Stimulated activated CD4-positive, alpha-beta T cell treated with anti-CD3 and anti-CD28 coated beads, Interleukin-4, amount 100 ng/mL, for 1 hour (primary cell): ENCODE data around the gene RAB13.
A peak's percentile ranks its signal among the peaks of the same experiment; 100 is the strongest.
"Not testable (repeated sequence)": the region's sequence is repeated elsewhere in the genome, so short reads cannot be mapped to it uniquely, and the experiment has no call there.

Experiments used
- DNase-seq: peaks from one replicate; pipeline ENCODE4 v3.0.0-alpha.2; 2020

RAB13 gene

GRCh38 chr1:153985941-153986761 is at the start of gene RAB13:
RAB13 (minus strand) TSS chr1:153986339; CDS start chr1:153986236, 103 bp downstream.
- no peak for DNase-seq

DNA sequence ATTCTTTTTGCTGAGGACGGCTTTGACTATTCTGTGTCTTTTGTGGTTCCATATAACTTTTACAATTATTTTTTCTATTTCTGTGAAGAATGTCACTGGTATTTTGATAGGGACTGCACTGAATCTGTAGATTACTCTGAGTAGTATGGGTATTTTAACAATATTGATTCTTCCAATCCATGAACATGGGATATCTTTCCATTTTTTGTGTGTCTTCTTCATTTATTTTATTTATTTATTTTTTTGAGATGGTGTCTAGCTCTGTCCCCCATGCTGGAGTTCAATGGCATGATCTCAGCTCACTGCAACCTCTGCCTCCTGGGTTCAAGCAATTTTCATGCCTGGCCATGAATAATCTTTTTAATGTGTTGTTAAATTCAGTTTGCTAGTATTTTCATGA is 47.6 kb upstream of the RAB13 start:
- DNase-seq = not testable (repeated sequence)

- no peak for DNase-seq
These were observed 33.8 kb upstream of the RAB13 start for GRCh38 chr1:154019940-154020339.

DNA sequence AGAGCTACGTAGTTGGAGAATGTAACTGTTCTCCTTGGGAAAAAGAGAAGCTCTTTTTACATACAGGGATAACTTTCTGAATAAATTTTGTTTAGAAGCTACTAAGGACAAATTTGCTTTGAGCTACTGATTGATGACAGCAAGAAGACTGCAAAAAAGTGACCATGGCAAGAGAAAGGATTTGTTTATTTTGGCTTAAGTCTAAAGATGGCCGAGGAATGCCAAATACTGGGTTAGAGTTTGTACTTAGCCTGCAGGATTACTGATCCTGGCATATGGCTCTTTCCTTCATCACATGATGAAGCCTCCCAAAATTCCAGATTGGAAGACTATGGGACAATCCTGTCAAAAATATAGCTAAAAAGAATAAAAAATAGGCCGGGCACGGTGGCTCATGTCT is 33.1 kb upstream of the RAB13 start:
- DNase-seq = no peak

DNA sequence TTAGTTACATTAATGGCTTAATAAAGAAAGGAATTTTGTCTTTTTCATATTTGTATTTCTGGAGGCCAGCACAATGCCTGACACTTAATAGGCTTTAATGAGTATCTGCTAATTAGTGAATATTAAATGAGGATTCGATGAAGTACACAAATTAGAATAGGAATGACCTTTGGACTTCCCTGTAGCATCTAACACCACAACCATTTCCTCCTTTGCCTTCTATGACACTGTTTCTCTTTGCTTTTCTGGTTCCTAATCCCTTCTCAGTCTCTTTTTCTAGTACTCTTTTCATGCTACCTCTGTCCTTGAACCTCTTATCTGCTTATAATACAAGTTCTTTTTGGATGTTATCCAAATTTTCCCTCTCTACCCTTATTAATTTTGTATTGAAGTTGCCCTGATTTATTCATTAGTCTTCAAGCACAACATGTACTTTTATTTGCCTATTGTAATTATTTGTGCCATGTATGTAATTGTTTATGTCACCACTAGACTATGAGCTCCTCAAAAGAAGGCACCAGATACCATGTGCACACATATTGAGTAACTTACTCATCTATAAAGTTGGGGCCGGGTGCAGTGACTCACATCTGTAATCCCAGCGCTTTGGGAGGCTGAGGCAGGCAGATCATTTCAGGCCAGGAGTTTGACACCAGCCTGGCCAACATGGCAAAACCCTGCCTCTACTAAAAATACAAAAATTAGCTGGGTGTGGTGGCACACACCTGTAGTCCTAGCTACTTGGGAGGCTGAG is 28.2 kb upstream of the RAB13 start:
- no peak for DNase-seq

- DNase-seq = not testable (repeated sequence)
These were observed 26.4 kb upstream of the RAB13 start for GRCh38 chr1:154012543-154012942.

DNA sequence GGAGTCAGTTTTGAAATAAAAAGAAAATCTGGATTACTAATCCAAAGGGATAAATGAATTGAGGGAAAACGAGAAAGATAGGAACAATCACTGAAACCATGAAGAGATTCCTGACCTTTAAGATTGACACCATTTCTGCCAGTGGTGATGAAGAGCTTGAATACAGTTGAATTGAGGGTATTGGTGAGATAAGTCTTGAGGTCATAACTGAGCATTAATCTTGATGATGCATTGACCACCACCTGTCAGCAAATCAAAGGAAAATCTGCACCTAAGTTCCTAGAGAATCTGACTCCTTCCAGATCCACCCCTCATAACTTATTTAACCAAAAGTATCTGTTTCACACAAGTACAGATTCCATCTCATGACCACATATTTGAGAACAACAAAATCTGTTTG is 26.0 kb upstream of the RAB13 start:
- DNase-seq = no peak

DNA sequence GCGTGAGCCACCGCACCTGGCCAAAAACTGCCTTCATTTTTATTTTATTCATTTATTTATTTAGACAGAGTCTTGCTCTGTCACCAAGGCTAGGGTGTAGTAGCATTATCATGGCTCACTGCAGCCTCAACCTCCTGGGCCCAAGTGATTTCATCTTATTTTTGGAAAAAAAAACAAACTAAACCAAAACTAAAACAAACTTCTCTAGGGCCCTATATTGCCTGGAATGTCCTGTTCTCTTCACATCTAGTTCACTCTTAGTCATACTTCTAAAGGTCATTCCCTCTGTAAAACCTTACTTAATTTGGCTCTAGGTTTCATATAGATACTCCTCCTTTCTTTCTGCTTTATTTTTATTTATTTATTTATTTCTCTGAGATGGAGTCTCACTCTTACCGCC is 20.0 kb upstream of the RAB13 start:
- no peak for DNase-seq

DNA sequence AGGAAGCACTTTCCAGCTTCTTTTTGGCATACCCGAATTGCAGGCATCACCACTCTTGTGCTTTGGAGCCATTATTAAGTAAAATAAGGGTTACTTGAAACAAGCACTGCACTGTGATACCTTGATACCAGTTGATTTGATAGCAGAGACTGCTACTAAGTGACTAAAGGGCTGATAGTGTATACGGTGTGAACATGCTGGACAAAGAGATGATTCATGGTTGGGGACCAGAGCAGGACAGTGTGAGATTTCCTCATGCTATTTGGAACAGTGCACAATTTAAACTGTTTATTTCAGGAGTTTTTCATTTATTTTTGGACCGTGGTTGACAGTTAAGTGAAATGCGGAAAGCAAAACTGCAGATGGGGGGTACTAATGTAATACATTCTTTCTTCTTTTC is 14.3 kb upstream of the RAB13 start:
- no peak for DNase-seq

DNA sequence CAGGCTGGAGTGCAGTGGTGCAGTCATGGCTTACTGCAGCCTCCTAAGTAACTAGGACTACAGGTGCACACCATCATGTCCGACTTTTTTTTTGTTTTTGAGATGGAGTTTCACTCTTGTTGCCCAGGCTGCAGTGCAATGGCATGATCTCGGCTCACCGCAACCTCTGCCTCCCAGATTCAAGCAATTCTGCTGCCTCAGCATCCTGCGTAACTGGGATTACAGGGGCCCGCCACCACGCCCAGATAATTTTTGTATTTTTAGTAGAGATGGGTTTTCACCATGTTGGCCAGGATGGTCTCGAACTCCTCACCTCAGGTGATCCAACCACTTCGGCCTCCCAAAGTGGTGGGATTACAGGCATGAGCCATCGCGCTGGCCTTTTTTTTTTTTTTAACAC is 10.7 kb upstream of the RAB13 start:
- DNase-seq = not testable (repeated sequence)

DNA sequence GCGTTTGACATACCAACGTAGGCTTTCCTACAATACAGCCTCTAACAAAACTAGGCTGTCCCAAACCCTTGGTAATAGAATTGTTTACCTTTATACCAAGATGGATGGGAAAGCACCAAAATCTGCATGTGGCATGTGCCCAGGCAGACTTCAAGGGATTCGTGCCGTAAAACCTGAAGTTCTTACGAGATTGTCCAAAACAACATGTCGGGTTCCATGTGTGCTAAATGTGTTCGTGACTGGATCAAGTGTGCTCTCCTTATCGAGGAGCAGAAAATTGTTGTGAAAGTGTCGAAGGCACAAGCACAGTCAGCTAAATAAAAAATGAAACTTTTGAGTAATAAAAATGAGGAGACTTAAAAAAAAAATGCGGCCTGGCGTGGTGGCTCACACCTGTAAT is 9.5 kb upstream of the RAB13 start:
- no peak for DNase-seq

DNA sequence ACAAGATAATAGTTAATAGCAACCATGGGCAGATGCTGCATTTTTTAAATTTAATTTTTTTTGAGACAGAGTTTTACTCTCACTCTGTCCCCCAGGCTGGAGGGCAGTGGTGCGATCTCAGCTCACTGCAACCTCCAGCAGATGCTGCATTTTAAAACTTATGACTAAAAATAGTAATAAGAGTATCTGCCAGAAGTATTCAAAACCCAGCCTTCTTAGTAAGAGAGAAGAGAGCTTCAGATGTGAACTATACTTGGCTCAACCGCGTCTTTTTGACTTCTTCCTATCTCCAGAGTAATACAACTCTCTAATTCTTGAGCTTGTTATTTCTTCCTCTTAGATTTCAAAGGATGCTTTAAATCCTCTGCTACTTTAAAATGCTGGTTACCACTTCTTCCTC is 9.1 kb upstream of the RAB13 start:
- DNase-seq = no peak

DNA sequence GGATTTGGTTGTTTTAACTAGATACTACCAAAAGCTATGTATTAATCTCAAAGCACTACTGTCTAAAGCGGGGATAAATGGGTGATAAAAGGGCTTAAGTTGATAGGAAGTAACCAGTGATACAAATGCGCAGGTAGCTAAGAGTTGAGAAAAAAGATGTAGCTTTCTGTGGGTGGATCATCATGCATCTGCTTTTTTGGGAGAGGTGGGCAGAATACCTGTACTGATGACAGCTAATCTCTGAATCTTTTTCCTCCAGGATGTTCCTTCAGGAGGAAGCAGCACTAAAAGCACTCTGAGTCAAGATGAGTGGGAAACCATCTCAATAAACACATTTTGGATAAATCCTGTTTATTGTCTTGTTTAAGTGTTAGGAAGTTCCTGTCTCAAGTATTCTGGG is 5.7 kb upstream of the RAB13 start:
- DNase-seq = no peak

DNA sequence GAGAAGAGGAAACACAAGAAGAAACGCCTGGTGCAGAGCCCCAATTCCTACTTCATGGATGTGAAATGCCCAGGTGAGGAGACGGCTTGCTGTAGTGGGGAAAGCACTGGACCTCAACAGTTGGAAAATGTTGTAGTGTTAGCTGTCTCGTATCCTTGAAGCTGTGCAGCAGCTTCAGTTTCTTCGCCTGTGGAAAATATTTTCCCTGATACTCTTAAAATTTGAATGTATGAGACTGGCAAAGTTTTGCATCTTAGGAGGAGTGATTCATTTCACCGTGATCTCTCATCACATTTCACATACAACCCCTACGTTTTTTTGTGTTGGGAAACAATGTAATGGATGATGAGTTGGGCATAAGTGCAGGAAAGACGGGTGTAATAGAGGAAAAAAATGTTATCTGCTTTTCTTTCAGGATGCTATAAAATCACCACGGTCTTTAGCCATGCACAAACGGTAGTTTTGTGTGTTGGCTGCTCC is 5.1 kb upstream of the RAB13 start:
- no peak for DNase-seq

GRCh38 chr1:153990468-153991150 is 4.5 kb upstream of the RAB13 start, which contains the start of gene RPS27:
RPS27 (plus strand) TSS chr1:153990762; CDS start chr1:153990797, 35 bp downstream.
- peak; percentile 75 for DNase-seq

- DNase-seq = no peak
These were observed 1.5 kb upstream of the RAB13 start for GRCh38 chr1:153987621-153988020.

DNA sequence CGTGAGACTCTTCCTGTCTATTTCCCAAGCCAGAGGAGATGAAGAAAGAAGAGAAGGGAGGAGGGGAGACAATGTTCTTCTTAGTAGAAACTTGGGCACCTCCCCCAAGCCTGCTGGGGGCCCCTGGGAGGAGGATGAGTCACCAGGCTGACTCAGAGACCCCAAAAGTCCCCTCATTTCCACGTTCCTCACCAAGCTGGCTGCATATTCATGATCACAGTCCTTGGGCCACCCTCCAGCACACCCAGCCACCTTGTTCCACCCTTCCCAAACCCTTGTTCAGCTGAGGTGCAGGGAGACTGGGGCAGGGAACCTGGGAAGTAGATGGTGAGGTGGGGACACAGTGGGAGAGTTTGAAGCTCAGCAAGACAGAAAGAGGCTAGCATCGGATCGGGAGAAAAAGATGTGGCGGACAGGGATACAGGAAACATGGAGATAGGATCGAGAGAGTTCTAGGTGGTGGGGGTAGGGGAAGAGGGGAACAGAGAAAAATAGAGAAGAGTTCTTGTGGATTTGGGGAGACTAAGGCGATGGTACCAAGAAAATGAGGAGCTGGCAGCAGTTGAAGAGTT is 712 bp downstream of the RAB13 start:
- DNase-seq = peak; percentile 61

DNA sequence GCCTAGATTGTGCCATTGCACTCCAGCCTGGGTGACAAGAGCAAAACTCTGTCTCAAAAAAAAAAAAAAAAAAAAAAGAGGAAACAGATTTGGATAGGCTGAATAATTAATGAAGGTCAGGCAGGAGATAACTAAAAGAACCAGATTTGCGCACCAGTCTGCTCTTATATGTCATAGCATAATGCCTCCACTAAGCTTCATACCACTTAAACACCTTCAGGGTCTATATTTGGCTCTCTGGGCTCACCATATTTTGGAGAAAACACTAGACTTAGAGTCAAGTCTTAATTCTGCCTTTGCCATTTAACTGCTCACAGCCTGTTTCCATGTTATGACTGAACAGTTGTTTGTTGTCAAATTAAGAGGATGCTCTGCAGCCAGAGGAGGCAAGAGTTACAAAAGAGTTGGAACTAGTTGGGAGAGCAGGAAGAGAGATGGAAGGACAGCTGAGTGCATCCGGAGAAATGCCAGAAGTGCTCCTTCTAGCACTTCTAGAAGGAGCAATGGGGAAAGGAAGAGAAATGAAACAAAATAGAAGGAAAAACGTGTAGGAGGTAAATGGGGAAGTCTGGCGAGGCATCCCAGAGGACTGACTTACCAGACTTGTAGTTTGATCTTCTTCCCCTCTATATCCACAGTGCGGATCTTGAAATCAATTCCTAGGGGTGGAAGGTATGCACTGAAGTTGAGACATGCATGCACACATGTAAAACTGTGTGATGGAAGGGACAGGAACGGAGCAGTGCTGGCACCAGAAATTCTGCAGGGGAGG is 1.8 kb downstream of the RAB13 start:
- DNase-seq = no peak

DNA sequence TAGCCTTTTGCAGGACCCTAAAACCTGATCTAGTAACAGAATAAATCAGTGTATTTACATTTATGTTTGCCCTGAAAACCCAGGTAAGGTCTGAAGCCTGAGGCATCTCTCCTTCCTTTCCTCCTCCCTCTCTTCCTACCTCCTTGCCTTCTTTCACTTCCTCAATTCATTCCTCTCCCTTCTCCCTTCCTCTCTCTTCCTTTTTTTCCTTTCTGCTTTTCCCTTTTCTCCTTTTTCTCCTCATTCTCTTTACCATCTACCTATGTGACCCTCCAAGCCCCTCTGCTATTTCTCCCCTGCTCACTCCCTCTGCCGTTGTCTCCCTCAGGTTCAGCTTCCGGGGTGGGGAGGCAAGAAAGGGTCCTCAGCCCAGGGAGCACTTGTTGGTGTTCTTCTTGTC is 4.4 kb downstream of the RAB13 start:
- DNase-seq = not testable (repeated sequence)

DNA sequence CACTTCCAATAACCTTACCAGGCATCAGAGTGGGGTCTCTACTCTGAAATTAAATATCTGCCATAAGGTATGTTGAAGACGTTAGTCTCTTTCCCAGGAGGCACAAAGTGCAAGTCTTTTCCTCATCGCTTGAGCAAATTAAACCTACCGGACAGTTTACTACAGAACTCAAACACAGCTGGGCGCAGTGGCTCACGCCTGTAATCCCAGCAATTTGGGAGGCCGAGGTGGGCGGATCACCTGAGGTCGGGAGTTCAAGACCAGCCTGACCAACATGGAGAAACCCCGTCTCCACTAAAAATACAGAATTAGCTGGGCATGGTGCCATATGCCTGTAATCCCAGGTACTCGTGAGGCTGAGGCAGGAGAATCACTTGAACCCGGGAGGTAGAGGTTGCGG is 7.0 kb downstream of the RAB13 start:
- not testable (repeated sequence) for DNase-seq

GRCh38 chr1:153978274-153978909 is 7.7 kb downstream of the RAB13 start:
- no peak for DNase-seq
